Lower leg skin (tissue), 3 donors: ENCODE results near the gene RAB5B.

Experiments
- POLR2A ChIP-seq, 2 donors: fragments of 450-650 bp; IDR thresholded peaks; one replicate each; pipeline ENCODE4 v1.6.1; 2016 to 2017; ENCODE audit warnings: antibody characterized with exemption in 2 of 2, mild to moderate bottlenecking in 1 of 2, moderate library complexity in 1 of 2
- TF ChIP-seq, protein P1 (sequence below), 3 donors: fragments of 450-650 bp; IDR thresholded peaks; one replicate each; pipeline ENCODE4 v1.5.1; 2016; ENCODE audit warnings: antibody characterized with exemption in 3 of 3, mild to moderate bottlenecking in 3 of 3, moderate library complexity in 2 of 3

DNA sequence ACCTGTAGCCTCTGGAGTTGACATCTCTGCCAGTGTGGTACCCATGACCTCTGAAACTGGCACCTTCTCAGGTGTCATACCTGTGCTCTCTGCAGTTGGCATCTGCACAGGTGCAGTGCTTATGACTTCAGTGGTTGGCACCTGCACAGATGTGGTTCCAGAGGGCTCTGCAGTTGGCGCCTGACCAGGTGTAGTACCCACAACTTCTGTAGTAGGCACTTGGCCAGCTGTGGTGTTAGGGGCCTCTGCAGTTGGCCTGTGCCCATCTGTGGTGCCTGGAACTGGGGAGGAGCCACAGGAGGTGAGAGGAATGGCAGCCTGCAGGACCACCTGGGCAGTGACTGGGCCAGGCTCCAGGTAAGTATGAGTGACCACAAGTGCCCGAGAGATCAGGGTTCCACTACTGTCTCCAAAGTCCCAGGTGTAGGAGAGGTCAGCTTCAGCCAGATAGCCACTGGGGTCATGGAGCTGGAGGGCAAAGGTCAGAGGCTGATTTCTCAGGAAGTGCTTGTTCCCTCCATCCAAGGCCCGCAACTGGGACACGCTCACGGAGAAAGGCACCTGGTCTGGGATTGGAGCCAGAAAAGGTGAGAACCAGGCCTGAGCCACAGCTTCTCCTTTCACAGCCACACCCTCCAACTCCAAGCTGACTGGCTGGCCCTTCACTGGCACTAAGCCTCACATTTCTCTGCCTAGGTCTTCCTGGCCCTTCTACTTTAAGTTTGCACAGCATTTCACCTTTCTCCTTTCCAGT lies 16.6 kb upstream of the RAB5B start:
- TF ChIP-seq, protein P1, sequence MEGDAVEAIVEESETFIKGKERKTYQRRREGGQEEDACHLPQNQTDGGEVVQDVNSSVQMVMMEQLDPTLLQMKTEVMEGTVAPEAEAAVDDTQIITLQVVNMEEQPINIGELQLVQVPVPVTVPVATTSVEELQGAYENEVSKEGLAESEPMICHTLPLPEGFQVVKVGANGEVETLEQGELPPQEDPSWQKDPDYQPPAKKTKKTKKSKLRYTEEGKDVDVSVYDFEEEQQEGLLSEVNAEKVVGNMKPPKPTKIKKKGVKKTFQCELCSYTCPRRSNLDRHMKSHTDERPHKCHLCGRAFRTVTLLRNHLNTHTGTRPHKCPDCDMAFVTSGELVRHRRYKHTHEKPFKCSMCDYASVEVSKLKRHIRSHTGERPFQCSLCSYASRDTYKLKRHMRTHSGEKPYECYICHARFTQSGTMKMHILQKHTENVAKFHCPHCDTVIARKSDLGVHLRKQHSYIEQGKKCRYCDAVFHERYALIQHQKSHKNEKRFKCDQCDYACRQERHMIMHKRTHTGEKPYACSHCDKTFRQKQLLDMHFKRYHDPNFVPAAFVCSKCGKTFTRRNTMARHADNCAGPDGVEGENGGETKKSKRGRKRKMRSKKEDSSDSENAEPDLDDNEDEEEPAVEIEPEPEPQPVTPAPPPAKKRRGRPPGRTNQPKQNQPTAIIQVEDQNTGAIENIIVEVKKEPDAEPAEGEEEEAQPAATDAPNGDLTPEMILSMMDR (IDR thresholded peaks at IDR 0.05) = no peak
- TF ChIP-seq POLR2A (IDR thresholded peaks at IDR 0.05) = no peak
